Measurements from ENCODE around the gene SYCE1.

SYCE1 gene

GRCh38 chr10:133534417-133534816 lies 31.0 kb downstream of the SYCE1 start:
- no peak for DNase-seq (ENCODE audit: low read depth, low spot score)
- no peak for TF ChIP-seq CTCF (IDR thresholded peaks at IDR 0.05; ENCODE audit: insufficient read depth, low read length, missing control alignments)
- ChIA-PET POLR2A (no interaction called here), CTCF (interaction anchor here (1.0 kb wide), 1 partner anchor 15 kb away, joined by 3 read pairs; no protein-coding TSS in a partner anchor)
- H3K4me3 ChIP-seq (ENCODE audit: low read depth, low read length), result no peak overlapping the region

GRCh38 chr10:133532871-133533270 lies 32.5 kb downstream of the SYCE1 start:
- CTCF ChIA-PET, result interaction anchor here (0.7 kb wide), 1 partner anchor 17 kb away, joined by 3 read pairs; no protein-coding TSS in a partner anchor
- no peak overlapping the region for H3K4me3 ChIP-seq (ENCODE audit: low read depth, low read length)
- POLR2A ChIA-PET, result no interaction called here
- TF ChIP-seq CTCF (IDR thresholded peaks at IDR 0.05; ENCODE audit: insufficient read depth, low read length, missing control alignments), result no peak
- DNase-seq (ENCODE audit: low read depth, low spot score), result no peak

GRCh38 chr10:133530506-133530905 lies 34.9 kb downstream of the SYCE1 start:
- H3K4me3 ChIP-seq (ENCODE audit: low read depth, low read length), result no peak overlapping the region
- ChIA-PET POLR2A (no interaction called here), CTCF (no interaction called here)
- no peak for TF ChIP-seq CTCF (IDR thresholded peaks at IDR 0.05; ENCODE audit: insufficient read depth, low read length, missing control alignments)
- no peak for DNase-seq (ENCODE audit: low read depth, low spot score)

- no peak overlapping the region for H3K4me3 ChIP-seq (ENCODE audit: low read depth, low read length)
- POLR2A ChIA-PET, result no interaction called here
- TF ChIP-seq CTCF (IDR thresholded peaks at IDR 0.05; ENCODE audit: insufficient read depth, low read length, missing control alignments), result no peak
- CTCF ChIA-PET, result interaction anchor here (0.6 kb wide), 1 partner anchor 219 kb away, joined by 4 read pairs; no protein-coding TSS in a partner anchor
- DNase-seq (ENCODE audit: low read depth, low spot score), result no peak
These were observed 35.8 kb downstream of the SYCE1 start for GRCh38 chr10:133529576-133529946.

GRCh38 chr10:133528845-133529575 lies 36.4 kb downstream of the SYCE1 start:
- ChIA-PET POLR2A (no interaction called here), CTCF (no interaction called here)
- H3K4me3 ChIP-seq (ENCODE audit: low read depth, low read length), result peak overlapping the region; percentile 41
- TF ChIP-seq CTCF (IDR thresholded peaks at IDR 0.05; ENCODE audit: insufficient read depth, low read length, missing control alignments), result no peak
- no peak for DNase-seq (ENCODE audit: low read depth, low spot score)

- DNase-seq (ENCODE audit: low read depth, low spot score), result no peak
- ChIA-PET POLR2A (no interaction called here), CTCF (no interaction called here)
- peak overlapping the region; percentile 41 for H3K4me3 ChIP-seq (ENCODE audit: low read depth, low read length)
- TF ChIP-seq CTCF (IDR thresholded peaks at IDR 0.05; ENCODE audit: insufficient read depth, low read length, missing control alignments), result no peak
These were observed 37.0 kb downstream of the SYCE1 start for GRCh38 chr10:133528296-133528844.

Data from AG04449 (cell line).